CD4-positive, alpha-beta memory T cell (primary cell): ENCODE results near the gene FOXD4L3. TPM values are rescaled to one million over a fixed set of nuclear protein-coding genes. Genes with fewer than 3 reads are reported as not detected.

Source experiments
- polyA plus RNA-seq, 2 donors: library from polyadenylated mRNA; unstranded; fragments of 300-500 nt; fragmentation: Illumina TruSeq; gene quantifications; one replicate each; pipeline ENCODE4 v1.2.3, GENCODE V29; 2021
- total RNA-seq, 2 experiments: library from RNA; stranded (reverse); gene quantifications; one replicate each; pipeline ENCODE4 v1.2.3, GENCODE V29; 2021

FOXD4L3 gene
- total and polyA plus RNA-seq, 4 experiments from 2014 or later, result 0.32 TPM; not detected in 3

Other genes starting within 250 kb of the FOXD4L3 start
- gene ZNG1C, start 60.9 kb upstream of the FOXD4L3 start, total RNA-seq, result 10 to 100 TPM; 38.5 to 45.8 TPM
- 10 to 100 TPM; 16.0 to 22.9 TPM for gene ZNG1C, start 60.9 kb upstream of the FOXD4L3 start, polyA plus RNA-seq
- gene PGM5, start 53.7 kb downstream of the FOXD4L3 start, total RNA-seq, result not detected
- not detected for gene PGM5, start 53.7 kb downstream of the FOXD4L3 start, polyA plus RNA-seq
- gene TMEM252, start 238.0 kb downstream of the FOXD4L3 start, total RNA-seq, result not detected
- gene TMEM252, start 238.0 kb downstream of the FOXD4L3 start, polyA plus RNA-seq, result not detected